Heart left ventricle (tissue), 16 donors: ENCODE results near the gene MAPK1IP1L. TPM values are rescaled to one million over a fixed set of nuclear protein-coding genes. Genes with fewer than 3 reads are reported as not detected.

ENCODE experiments used
- ATAC-seq, 4 donors: fragments of 200-7000 bp; cut with Tn5 transposase; one replicate each; pipeline ENCODE4 v1.9.1; 2020 to 2022; ENCODE audit warnings: moderate library complexity in 4 of 4, mild to moderate bottlenecking in 3 of 4, moderate number of reproducible peaks in 1 of 4
- DNase-seq, 5 donors: peaks; one replicate each; pipeline ENCODE4 v3.0.0-alpha.2; 2020
- H3K27ac ChIP-seq, 12 donors: fragments of 200-600 bp; sonication (generic) in 4 of 12; one replicate each; pipeline versions ENCODE4 v1.5.0 to v1.8.0; 2016 to 2022; ENCODE audit warnings: mild to moderate bottlenecking in 2 of 12
- H3K27me3 ChIP-seq, 9 donors: fragments of 200-600 bp; sonication (generic) in 2 of 9; one replicate each; pipeline versions ENCODE4 v1.5.1 to v1.8.0; 2016 to 2022; ENCODE audit warnings: mild to moderate bottlenecking in 3 of 9
- H3K36me3 ChIP-seq, 9 donors: fragments of 200-600 bp; sonication (generic) in 2 of 9; one replicate each; pipeline versions ENCODE4 v1.5.0 to v1.8.0; 2018 to 2022; ENCODE audit warnings: mild to moderate bottlenecking in 2 of 9
- H3K4me1 ChIP-seq, 12 donors: fragments of 200-600 bp; sonication (generic) in 4 of 12; one replicate each; pipeline versions ENCODE4 v1.5.0 to v1.8.0; 2016 to 2022; ENCODE audit warnings: mild to moderate bottlenecking in 3 of 12
- H3K4me3 ChIP-seq, 12 donors: fragments of 200-600 bp; sonication (generic) in 4 of 12; one replicate each; pipeline versions ENCODE4 v1.5.0 to v1.8.0; 2017 to 2022; ENCODE audit warnings: mild to moderate bottlenecking in 9 of 12, moderate library complexity in 4 of 12
- H3K9me3 ChIP-seq, 12 donors: fragments of 200-600 bp; sonication (generic) in 4 of 12; one replicate each; pipeline versions ENCODE4 v1.5.0 to v1.8.0; 2016 to 2022; ENCODE audit warnings: mild to moderate bottlenecking in 1 of 12
- CTCF ChIP-seq, 12 donors: fragments of 200-600 bp; sonication (generic) in 4 of 12; IDR thresholded peaks; one replicate each; pipeline versions ENCODE4 v1.5.0 to v1.8.0; 2018 to 2022; ENCODE audit warnings: antibody characterized with exemption in 12 of 12, mild to moderate bottlenecking in 5 of 12
- POLR2A ChIP-seq, 2 donors: fragments of 450-650 bp; IDR thresholded peaks; one replicate each; pipeline ENCODE4 v1.6.1; 2017; ENCODE audit warnings: antibody characterized with exemption in 2 of 2, mild to moderate bottlenecking in 2 of 2, moderate library complexity in 2 of 2
- WGBS, 4 donors: extraction: QIAGEN DNeasy Blood & Tissue Kit in 2 of 4; methylation state at CpG; one replicate each; pipeline versions ENCODE4 v1.1.5 to v1.1.7; 2013 to 2018; 5-methylcytosine and 5-hydroxymethylcytosine counted together
- intact Hi-C, 10 donors: fragments of 100-400 bp; cut with DNase I; formaldehyde crosslinking; loops; one replicate each; pipeline versions ENCODE4 v1.11.1 to v1.14.2; 2022
- polyA plus RNA-seq, 2 donors: library from polyadenylated mRNA; stranded (reverse); fragments of 200-250 nt; gene quantifications; one replicate each; pipeline ENCODE4 v1.2.3, GENCODE V29; 2013
- total RNA-seq, 9 donors: library from RNA; depleted of rRNA in 2 of 9; stranded (reverse); fragments of >200 nt in 2 of 9; fragmentation: NEBNext Ultra II Directional in 3 of 9; extraction: Animal tissue kit (Norgen Biotek cat#: 25700) in 3 of 9; gene quantifications; one replicate each; pipeline versions ENCODE4 v1.1.0 to v1.2.4, GENCODE V29; 2016 to 2023
- donor health status: ischemic (EF 13 %, LVEDD 7.1; RV severe dilation, severe dysfunction).
- donor health status: healthy with polysubstance abuse.
- donor health status: DM: no; HTN: yes; CAD: no.
- donor health status: DM: no; HTN: no; CAD: no.
- donor health status: ischemic (EF 25% LVEDD 6.9; RV normal size, moderate dysfunction).
- donor health status: ischemic (EF 25% LVEDD 5.7; RV mildly dilated, moderate dysfunction).
- donor health status: healthy.
- donor health status: DM: yes; HTN: yes; CAD: no.
- donor health status: ischemic (EF 35%, LVEDD 5.7; RV mildly dilated, moderate dysfunction).
- donor health status: nonischemic (EF 11% LVEDD 7.7; RV severe dilation, severe dysfunction).
- donor health status: DM: yes; HTN: yes; CAD: no.
- donor health status: PGD.
- donor health status: ischemic (EF 29% LVEDD 5.4; RV normal size, mild dysfunction).
- donor health status: nonischemic (EF 23%, LVEDD 6.1; RV moderate dilation, normal function).

The MAPK1IP1L gene
- total and polyA plus RNA-seq, 11 donors: 23.8 to 159 (median 77.5) TPM

GRCh38 chr14:55118761-55119160 lies 67.3 kb downstream of the MAPK1IP1L start:
- WGBS, 4 donors: 24 to 42% (median 37%) methylated on average over 3 of the region's 3 CpGs
- Histone ChIP-seq H3K4me1 (peaks cover 17 to 80% (median 58%) of the 10 kb centered on the region in 12 donors), H3K27me3 (no peaks in the 10 kb centered on the region), H3K27ac (peak overlapping the region; percentile 75 to 94 (median 88)), H3K36me3 (no peaks in the 10 kb centered on the region), H3K9me3 (no peaks in the 10 kb centered on the region), H3K4me3 (no peak overlapping the region)
- ATAC-seq: peak in 1 of 4 donors; percentile 33
- DNase-seq: no peak
- intact Hi-C loops: no loop called here
- TF ChIP-seq CTCF (IDR thresholded peaks at IDR 0.05) (no peak), POLR2A (IDR thresholded peaks at IDR 0.05) (no peak)

Other genes starting within 250 kb of the MAPK1IP1L start
- 10 to 100 TPM in 1 of 9 donors, 1 to 10 TPM in 8; 1.6 to 13.8 (median 3.7) TPM for gene GCH1, start 148.8 kb upstream of the MAPK1IP1L start, total RNA-seq
- 1 to 10 TPM; 1.9 to 2.7 TPM for gene GCH1, start 148.8 kb upstream of the MAPK1IP1L start, polyA plus RNA-seq
- gene WDHD1, start 24.5 kb upstream of the MAPK1IP1L start, total RNA-seq: 1 to 10 TPM in 8 of 9 donors, under 1 TPM in 1; 0.44 to 3.5 (median 2.2) TPM
- 1 to 10 TPM in 1 of 2 donors, under 1 TPM in 1; 0.42 to 1.4 TPM for gene WDHD1, start 24.5 kb upstream of the MAPK1IP1L start, polyA plus RNA-seq
- gene SOCS4, start 24.4 kb upstream of the MAPK1IP1L start, total RNA-seq: 10 to 100 TPM in 8 of 9 donors, 1 to 10 TPM in 1; 8.9 to 20.7 (median 15.6) TPM
- gene SOCS4, start 24.4 kb upstream of the MAPK1IP1L start, polyA plus RNA-seq: 1 to 10 TPM; 3.7 to 8.0 TPM
- gene LGALS3, start 77.6 kb downstream of the MAPK1IP1L start, total RNA-seq: 100 to 1,000 TPM; 143 to 372 (median 197) TPM
- gene LGALS3, start 77.6 kb downstream of the MAPK1IP1L start, polyA plus RNA-seq: 100 to 1,000 TPM; 272 to 311 TPM
- 10 to 100 TPM in 1 of 9 donors, under 1 TPM in 6, not detected in 2; 0.12 to 11.1 (median 0.65) TPM for gene DLGAP5, start 139.9 kb downstream of the MAPK1IP1L start, total RNA-seq
- under 1 TPM in 1 of 2 donors, not detected in 1; 0.12 TPM for gene DLGAP5, start 139.9 kb downstream of the MAPK1IP1L start, polyA plus RNA-seq
- gene FBXO34, start 219.8 kb downstream of the MAPK1IP1L start, total RNA-seq: 10 to 100 TPM; 17.1 to 33.4 (median 21.1) TPM
- gene FBXO34, start 219.8 kb downstream of the MAPK1IP1L start, polyA plus RNA-seq: 10 to 100 TPM in 1 of 2 donors, 1 to 10 TPM in 1; 8.0 to 23.6 TPM